H1 (cell line): Measurements from ENCODE around the gene GJB3. TPM values are rescaled to one million over a fixed set of nuclear protein-coding genes. Genes with fewer than 3 reads are reported as not detected.

Experiments used
- CTCF ChIA-PET: fragments of 300-600 bp; sonication (Branson Sonifier 250); formaldehyde crosslinking; loops from one replicate; lab custom pipeline; 2021; ENCODE audit not compliant: partially characterized antibody; lab: Charles Lee
- POLR2A ChIA-PET: fragments of 300-600 bp; sonication (Branson Sonifier 250); formaldehyde crosslinking; loops from one replicate; lab custom pipeline; 2021; ENCODE audit warnings: inconsistent platforms; ENCODE audit not compliant: partially characterized antibody; lab: Charles Lee
- DNase-seq, 2 experiments: peaks; one replicate each; pipeline versions ENCODE4 v3.0.0 to v3.0.0-alpha.2; 2010 to 2022; ENCODE audit warnings: low spot score in 2 of 2, low read depth in 1 of 2, mixed read lengths in 1 of 2
- FAIRE-seq: peaks from 2 replicates; lab custom pipeline; 2011; peaks lifted over from hg19 to GRCh38; lab: Jason Lieb, UNC
- H2AFZ ChIP-seq: 2 replicates; pipeline ENCODE4 v1.8.1; 2012; ENCODE audit warnings: low read length, inconsistent platforms
- H2AK5ac ChIP-seq: 2 replicates; pipeline ENCODE4 v1.6.1; 2013; ENCODE audit warnings: low read depth, low read length
- H2BK120ac ChIP-seq: replicated peaks from 2 replicates; pipeline ENCODE3; 2013; ENCODE audit warnings: low read depth, low read length, inconsistent platforms
- H2BK12ac ChIP-seq: 2 replicates; pipeline ENCODE4 v1.6.1; 2013; ENCODE audit warnings: low read depth, low read length
- H2BK15ac ChIP-seq: 2 replicates; pipeline ENCODE4 v1.6.1; 2013; ENCODE audit warnings: low read length
- H2BK20ac ChIP-seq: 2 replicates; pipeline ENCODE4 v1.6.1; 2013; ENCODE audit warnings: low read length
- H2BK5ac ChIP-seq: 2 replicates; pipeline ENCODE4 v1.6.1; 2013; ENCODE audit warnings: low read depth, low read length
- H3K14ac ChIP-seq: 2 replicates; pipeline ENCODE4 v1.6.1; 2013; ENCODE audit warnings: inconsistent platforms; ENCODE audit not compliant: insufficient read length
- H3K18ac ChIP-seq: 2 replicates; pipeline ENCODE4 v1.6.1; 2013; ENCODE audit warnings: low read length; ENCODE audit errors: extremely low read depth
- H3K23ac ChIP-seq: 2 replicates; pipeline ENCODE4 v1.6.1; 2013; ENCODE audit warnings: inconsistent platforms; ENCODE audit not compliant: insufficient read length
- H3K23me2 ChIP-seq: 2 replicates; pipeline ENCODE4 v1.6.1; 2013; ENCODE audit warnings: low read depth, low read length
- H3K27ac ChIP-seq: 2 replicates; pipeline ENCODE4 v1.6.1; 2011; ENCODE audit warnings: low read depth, low read length, inconsistent platforms
- H3K27me3 ChIP-seq, 4 experiments: replicated peaks in 1 of 4; 1 replicate in 1 of 4; 2 replicates in 3 of 4; pipeline versions ENCODE4 v1.6.1 to v1.8.1; 2011 to 2013; ENCODE audit warnings: low read length in 3 of 4, mild to moderate bottlenecking in 3 of 4, inconsistent platforms in 2 of 4, mixed read lengths in 2 of 4, moderate library complexity in 1 of 4; ENCODE audit not compliant: control insufficient read depth in 3 of 4, insufficient read depth in 3 of 4; ENCODE audit errors: extremely low read depth in 1 of 4
- H3K36me3 ChIP-seq, 4 experiments: 2 replicates each; pipeline versions ENCODE4 v1.6.1 to v1.8.1; 2011 to 2013; ENCODE audit warnings: mild to moderate bottlenecking in 4 of 4, low read length in 3 of 4, moderate library complexity in 2 of 4, control low read depth in 1 of 4, inconsistent platforms in 1 of 4; ENCODE audit not compliant: insufficient read depth in 4 of 4, control insufficient read depth in 2 of 4
- H3K4ac ChIP-seq: replicated peaks from 2 replicates; pipeline ENCODE3; 2013; ENCODE audit warnings: low read length, low read depth, mixed read lengths, inconsistent platforms; ENCODE audit not compliant: insufficient read length
- H3K4me1 ChIP-seq, 4 experiments: replicated peaks in 1 of 4; 1 replicate in 1 of 4; 2 replicates in 3 of 4; pipeline versions ENCODE4 v1.6.1 to v1.8.1; 2011 to 2013; ENCODE audit warnings: low read length in 3 of 4, inconsistent platforms in 2 of 4, mixed read lengths in 1 of 4; ENCODE audit not compliant: insufficient read depth in 4 of 4, control insufficient read depth in 3 of 4
- H3K4me2 ChIP-seq, 2 experiments: 2 replicates each; pipeline versions ENCODE4 v1.6.1 to v1.8.1; 2011 to 2013; ENCODE audit warnings: low read depth in 2 of 2, low read length in 2 of 2, control low read depth in 1 of 2, inconsistent platforms in 1 of 2, mild to moderate bottlenecking in 1 of 2; ENCODE audit not compliant: insufficient read depth in 1 of 2
- H3K4me3 ChIP-seq, 4 experiments: fragments of 200-600, 300-600 bp in 1 of 4; sonication (generic), shearing (Covaris generic), sonication (Bioruptor Twin) in 1 of 4; 2 replicates each; pipeline versions ENCODE4 v1.5.1 to v1.8.1; 2011 to 2016; ENCODE audit warnings: low read length in 4 of 4, low read depth in 3 of 4, control low read depth in 2 of 4, inconsistent platforms in 2 of 4, mild to moderate bottlenecking in 2 of 4, mixed read lengths in 1 of 4, moderate library complexity in 1 of 4; ENCODE audit not compliant: insufficient read depth in 2 of 4; ENCODE audit errors: extremely low read depth in 1 of 4
- H3K56ac ChIP-seq: replicated peaks from 2 replicates; pipeline ENCODE3; 2013; ENCODE audit warnings: low read depth, mild to moderate bottlenecking, mixed read lengths, low read length, inconsistent platforms; ENCODE audit not compliant: insufficient read length
- H3K79me1 ChIP-seq: 2 replicates; pipeline ENCODE4 v1.6.1; 2013; ENCODE audit warnings: low read depth, low read length, control low read depth
- H3K79me2 ChIP-seq, 2 experiments: 2 replicates each; pipeline versions ENCODE4 v1.6.1 to v1.8.1; 2012 to 2013; ENCODE audit warnings: low read length in 2 of 2, mild to moderate bottlenecking in 2 of 2, inconsistent platforms in 1 of 2; ENCODE audit not compliant: insufficient read depth in 2 of 2, control insufficient read depth in 1 of 2
- H3K9ac ChIP-seq, 4 experiments: replicated peaks in 1 of 4; 1 replicate in 1 of 4; 2 replicates in 3 of 4; pipeline versions ENCODE4 v1.6.1 to v1.8.1; 2011 to 2013; ENCODE audit warnings: low read depth in 3 of 4, low read length in 3 of 4, control low read depth in 2 of 4, mild to moderate bottlenecking in 2 of 4, moderate library complexity in 2 of 4, inconsistent platforms in 1 of 4; ENCODE audit errors: extremely low read depth in 1 of 4
- H3K9me3 ChIP-seq, 2 experiments: 2 replicates each; pipeline versions ENCODE4 v1.6.1 to v1.8.1; 2012 to 2013; ENCODE audit warnings: mild to moderate bottlenecking in 2 of 2, moderate library complexity in 2 of 2, control low read depth in 1 of 2, inconsistent platforms in 1 of 2, low read depth in 1 of 2, low read length in 1 of 2, mixed read lengths in 1 of 2; ENCODE audit not compliant: insufficient read depth in 2 of 2
- H4K20me1 ChIP-seq, 2 experiments: replicated peaks in 1 of 2; 2 replicates each; pipeline versions ENCODE3 to v1.8.1; 2011 to 2013; ENCODE audit warnings: inconsistent platforms in 2 of 2, low read length in 2 of 2, mild to moderate bottlenecking in 1 of 2; ENCODE audit not compliant: insufficient read depth in 2 of 2, control insufficient read depth in 1 of 2
- H4K5ac ChIP-seq: 2 replicates; pipeline ENCODE4 v1.6.1; 2013; ENCODE audit warnings: low read length, low read depth, mixed read lengths, inconsistent platforms; ENCODE audit not compliant: insufficient read length
- H4K8ac ChIP-seq: 2 replicates; pipeline ENCODE4 v1.8.0; 2013; ENCODE audit warnings: mild to moderate bottlenecking, moderate library complexity, low read length, inconsistent platforms; ENCODE audit not compliant: insufficient read depth; ENCODE audit errors: extremely low read depth
- H4K91ac ChIP-seq: replicated peaks from 2 replicates; pipeline ENCODE3; 2013; ENCODE audit warnings: low read length, mixed read lengths, inconsistent platforms; ENCODE audit not compliant: insufficient read length
- CREB1 ChIP-seq: IDR thresholded peaks from 2 replicates; pipeline ENCODE4 v1.6.1; 2012; ENCODE audit warnings: inconsistent platforms
- EP300 ChIP-seq, 2 experiments: IDR thresholded peaks; 1 replicate in 1 of 2; 2 replicates in 1 of 2; pipeline ENCODE4 v1.6.1; 2011 to 2012; ENCODE audit warnings: low read depth in 2 of 2, low read length in 2 of 2, mild to moderate bottlenecking in 2 of 2, borderline replicate concordance in 1 of 2, inconsistent platforms in 1 of 2, moderate library complexity in 1 of 2
- JUN ChIP-seq: IDR thresholded peaks from 2 replicates; pipeline ENCODE4 v1.6.1; 2011; ENCODE audit warnings: low read depth, mild to moderate bottlenecking, improper control_type of control experiment, low read length
- MAX ChIP-seq: IDR thresholded peaks from 2 replicates; pipeline ENCODE4 v1.6.1; 2012; ENCODE audit warnings: inconsistent platforms
- RNF2 ChIP-seq: fragments of 200-900, 300-1000 bp; sonication (generic); IDR thresholded peaks from 2 replicates; pipeline ENCODE4 v1.7.1; 2016; ENCODE audit warnings: borderline replicate concordance, low read depth, mild to moderate bottlenecking, antibody characterized with exemption, low read length; ENCODE audit not compliant: poor library complexity, severe bottlenecking; ENCODE audit errors: missing control alignments
- RXRA ChIP-seq: IDR thresholded peaks from 2 replicates; pipeline ENCODE4 v1.6.1; 2011; ENCODE audit warnings: low read depth, mild to moderate bottlenecking, low read length, moderate library complexity; ENCODE audit not compliant: insufficient read depth
- SIN3A ChIP-seq, 2 experiments: IDR thresholded peaks in 1 of 2; conservative IDR thresholded peaks in 1 of 2; 2 replicates each; pipeline ENCODE4 v1.6.1; 2011 to 2012; ENCODE audit warnings: low read length in 2 of 2, improper control_type of control experiment in 1 of 2, low read depth in 1 of 2, mild to moderate bottlenecking in 1 of 2
- SIX5 ChIP-seq: IDR thresholded peaks from 2 replicates; pipeline ENCODE4 v1.6.1; 2011; ENCODE audit warnings: mild to moderate bottlenecking, low read depth, low read length
- SP1 ChIP-seq: IDR thresholded peaks from 2 replicates; pipeline ENCODE4 v1.6.1; 2011; ENCODE audit warnings: low read depth, low read length
- SP4 ChIP-seq: IDR thresholded peaks from 2 replicates; pipeline ENCODE4 v1.6.1; 2012; ENCODE audit warnings: low read length, inconsistent platforms
- SUZ12 ChIP-seq: fragments of 200-600 bp; sonication (generic); IDR thresholded peaks from 2 replicates; pipeline ENCODE4 v1.6.1; 2012; ENCODE audit warnings: mild to moderate bottlenecking, inconsistent platforms, low read length, moderate library complexity, mixed read lengths
- WGBS, 2 experiments: shearing (Covaris generic) in 1 of 2; methylation state at CpG; one replicate each; pipeline versions ENCODE4 v1.1.6 to v1.1.7; 2013 to 2015; ENCODE audit warnings: low lambda C conversion rate in 2 of 2, mixed read lengths in 2 of 2, inconsistent platforms in 1 of 2, low coverage in 1 of 2, missing lambda C conversion rate in 1 of 2; ENCODE audit not compliant: insufficient replicate concordance in 2 of 2, insufficient coverage in 1 of 2, insufficient read length in 1 of 2; ENCODE audit errors: extremely low coverage in 1 of 2, missing lambda C conversion rate in 1 of 2; 5-methylcytosine and 5-hydroxymethylcytosine counted together
- polyA plus RNA-seq, 7 experiments: library from polyadenylated mRNA; depleted of rRNA in 3 of 7; stranded (reverse) in 5 of 7; unstranded in 2 of 7; fragments of >200 nt in 5 of 7; fragments of 200-250 nt in 2 of 7; gene quantifications; 1 replicate in 5 of 7; 2 replicates in 1 of 7; 4 replicates in 1 of 7; pipeline versions ENCODE4 v1.2.1 to v1.2.3, GENCODE V29; 2011 to 2013; ENCODE audit warnings: missing spikeins in 2 of 7, mixed read lengths in 2 of 7
- total RNA-seq: library from RNA; stranded (reverse); fragmentation: NEBNext Ultra II Directional; extraction: Animal tissue kit (Norgen Biotek cat#: 25700); gene quantifications from 2 replicates; pipeline ENCODE4 v1.2.1, GENCODE V29; 2021

GJB3 gene
- total and polyA plus RNA-seq, 2 of the 8 experiments (the other 6 are each of a cell fraction or from before 2014, with no cell fraction given): 0.93 to 1.6 TPM

- FAIRE-seq (peak; percentile 80), DNase-seq (no peak)
- H2BK12ac ChIP-seq: peak overlapping the region; percentile 76; the same call in 1 of the 2 replicates
- H3K4me1 ChIP-seq: peaks cover 5 to 20% (median 8%) of the 10 kb centered on the region in 4 experiments
- no peak overlapping the region for H3K23ac ChIP-seq
- H3K27ac ChIP-seq: no peak overlapping the region
- no peak overlapping the region for H2AFZ ChIP-seq
- POLR2A ChIA-PET: interaction anchor here (1.0 to 1.4 kb wide), 2 partner anchors 18 to 19 kb away, joined by 3 read pairs; partner anchors contain the start of gene GJB3
- no peaks in the 10 kb centered on the region for H3K79me2 ChIP-seq
- no peaks in the 10 kb centered on the region for H4K20me1 ChIP-seq
- H3K23me2 ChIP-seq: no peaks in the 10 kb centered on the region
- H2BK5ac ChIP-seq: 0 out of 2 replicates have a peak overlapping the region, but pooled peaks have one; percentile 12
- 62% methylated on average over 8 of the region's 8 CpGs; no CpG with 5 or more reads in 1 of the 2 experiments for WGBS, 2 experiments
- H4K8ac ChIP-seq: no peak overlapping the region
- H3K79me1 ChIP-seq: no peaks in the 10 kb centered on the region
- H3K9me3 ChIP-seq: no peaks in the 10 kb centered on the region; a peak in 1 of 4 replicates
- no peak overlapping the region for H3K14ac ChIP-seq
- H3K4me3 ChIP-seq: peak overlapping the region in 1 of 4 experiments; percentile 0; a peak in 2 of 8 replicates
- peak overlapping the region; percentile 79 for H2BK120ac ChIP-seq
- H3K4ac ChIP-seq: peak overlapping the region; percentile 19
- CTCF ChIA-PET: interaction anchor here (1.2 to 1.4 kb wide), 2 partner anchors 11 to 28 kb away, joined by 3 read pairs; no protein-coding TSS in a partner anchor
- peak overlapping the region; percentile 68; the same call in 1 of the 2 replicates for H2AK5ac ChIP-seq
- no peak overlapping the region for H3K56ac ChIP-seq
- H3K4me2 ChIP-seq: peak overlapping the region in 1 of 2 experiments; percentile 39; a peak in 1 of 4 replicates
- no peak overlapping the region for H3K9ac ChIP-seq
- peak overlapping the region; percentile 93; the same call in 1 of the 2 replicates for H3K18ac ChIP-seq
- H4K5ac ChIP-seq: no peak overlapping the region
- 0 out of 2 replicates have a peak overlapping the region, but pooled peaks have one; percentile 73 for H2BK15ac ChIP-seq
- H3K36me3 ChIP-seq: no peaks in the 10 kb centered on the region
- peak overlapping the region; percentile 86; the same call in 1 of the 2 replicates for H2BK20ac ChIP-seq
- H3K27me3 ChIP-seq: no peaks in the 10 kb centered on the region; a peak in 1 of 7 replicates
- H4K91ac ChIP-seq: peak overlapping the region; percentile 85
- no peak for TF ChIP-seq SP4
- TF ChIP-seq SIX5: no peak
- no peak for TF ChIP-seq SP1
- TF ChIP-seq SIN3A (conservative IDR thresholded peaks at IDR 0.05 in 1 of 2, IDR thresholded peaks at IDR 0.05 in 1 of 2; ENCODE audit: low read depth in 1 of 2, low read length in 2 of 2): no peak
- peak; percentile 69 for TF ChIP-seq CREB1
- no peak for TF ChIP-seq RNF2
- peak; percentile 47; the same call in 1 of the 2 replicates for TF ChIP-seq MAX
- TF ChIP-seq JUN: no peak
- no peak for TF ChIP-seq SUZ12
- TF ChIP-seq RXRA: no peak
- TF ChIP-seq EP300 (IDR thresholded peaks at IDR 0.05; ENCODE audit: borderline replicate concordance in 1 of 2, low read depth in 2 of 2, low read length in 2 of 2): no peak
Measured at GRCh38 chr1:34763142-34763781, 17.8 kb upstream of the GJB3 start.
